ENCODE data around the gene CIC. TPM values are rescaled to one million over a fixed set of nuclear protein-coding genes. Genes with fewer than 3 reads are reported as not detected.
A peak's percentile ranks its signal among the peaks of the same experiment; 100 is the strongest.

The CIC gene
- total RNA-seq, 3 donors from 2014 or later, result 20.2 to 25.6 (median 24.9) TPM

- Histone ChIP-seq H3K36me3 (no peaks in the 10 kb centered on the region), H3K27me3 (no peaks in the 10 kb centered on the region), H3K4me3 (no peak overlapping the region), H3K9me3 (no peaks in the 10 kb centered on the region), H3K4me1 (peaks cover 8 to 34% of the 10 kb centered on the region in 2 donors), H3K27ac (peak overlapping the region; percentile 69 to 97)
- TF ChIP-seq POLR2AphosphoS5 (IDR thresholded peaks at IDR 0.05) (no peak), POLR2A (IDR thresholded peaks at IDR 0.05) (no peak), CTCF (IDR thresholded peaks at IDR 0.05) (no peak)
- no peak for DNase-seq (ENCODE audit: low spot score in 2 of 2)
- intact Hi-C loops (cut with DNase I; ENCODE audit: low total_unique reads), result no loop called here
These were observed 6.5 kb downstream of the CIC start for GRCh38 chr19:42275517-42275916.

- Histone ChIP-seq H3K36me3 (no peaks in the 10 kb centered on the region), H3K4me1 (peaks cover 5 to 31% of the 10 kb centered on the region in 2 donors), H3K4me3 (no peak overlapping the region), H3K27me3 (no peaks in the 10 kb centered on the region), H3K27ac (peak overlapping the region; percentile 97 to 100), H3K9me3 (no peaks in the 10 kb centered on the region)
- no peak for DNase-seq (ENCODE audit: low spot score in 2 of 2)
- intact Hi-C loops (cut with DNase I; ENCODE audit: low total_unique reads), result no loop called here
- no peak for TF ChIP-seq CTCF (IDR thresholded peaks at IDR 0.05)
- TF ChIP-seq POLR2AphosphoS5 (IDR thresholded peaks at IDR 0.05), result no peak
- no peak for TF ChIP-seq POLR2A (IDR thresholded peaks at IDR 0.05)
These were observed 7.2 kb downstream of the CIC start for GRCh38 chr19:42276284-42276683.

GRCh38 chr19:42276821-42277220 lies 7.8 kb downstream of the CIC start:
- Histone ChIP-seq H3K27me3 (no peaks in the 10 kb centered on the region), H3K9me3 (no peaks in the 10 kb centered on the region), H3K36me3 (no peaks in the 10 kb centered on the region), H3K4me3 (no peak overlapping the region), H3K27ac (peak overlapping the region; percentile 97 to 100), H3K4me1 (peaks cover 10 to 32% of the 10 kb centered on the region in 2 donors)
- TF ChIP-seq POLR2AphosphoS5 (IDR thresholded peaks at IDR 0.05) (no peak), CTCF (IDR thresholded peaks at IDR 0.05) (no peak), POLR2A (IDR thresholded peaks at IDR 0.05) (no peak)
- no peak for DNase-seq (ENCODE audit: low spot score in 2 of 2)
- intact Hi-C loops (cut with DNase I; ENCODE audit: low total_unique reads), result no loop called here

GRCh38 chr19:42277821-42278451 lies 8.9 kb downstream of the CIC start:
- peak overlapping the region; percentile 97 to 100 for H3K27ac ChIP-seq
- H3K4me3 ChIP-seq, result peak overlapping the region in 2 of 3 donors; percentile 14 to 41
- peak; percentile 67 to 91 for DNase-seq (ENCODE audit: low spot score in 2 of 2)
- peaks cover 13 to 41% of the 10 kb centered on the region in 2 donors for H3K4me1 ChIP-seq
- no peaks in the 10 kb centered on the region for H3K9me3 ChIP-seq
- no peaks in the 10 kb centered on the region for H3K27me3 ChIP-seq
- TF ChIP-seq CTCF (IDR thresholded peaks at IDR 0.05) (no peak), POLR2A (IDR thresholded peaks at IDR 0.05) (no peak), POLR2AphosphoS5 (IDR thresholded peaks at IDR 0.05) (peak in 2 of 3 donors; percentile 43 to 46)
- intact Hi-C loops (cut with DNase I; ENCODE audit: low total_unique reads), result no loop called here
- no peaks in the 10 kb centered on the region for H3K36me3 ChIP-seq

- DNase-seq (ENCODE audit: low spot score in 2 of 2), result peak in 1 of 2 donors; percentile 68
- Histone ChIP-seq H3K4me3 (peak overlapping the region in 2 of 3 donors; percentile 41 to 83), H3K36me3 (no peaks in the 10 kb centered on the region), H3K27ac (peak overlapping the region; percentile 97 to 100), H3K9me3 (no peaks in the 10 kb centered on the region), H3K4me1 (peaks cover 14 to 46% of the 10 kb centered on the region in 2 donors), H3K27me3 (no peaks in the 10 kb centered on the region)
- intact Hi-C loops (cut with DNase I; ENCODE audit: low total_unique reads), result no loop called here
- TF ChIP-seq POLR2A (IDR thresholded peaks at IDR 0.05) (no peak), POLR2AphosphoS5 (IDR thresholded peaks at IDR 0.05) (no peak), CTCF (IDR thresholded peaks at IDR 0.05) (no peak)
These were observed 9.6 kb downstream of the CIC start for GRCh38 chr19:42278452-42279154.
